HepG2 (cell line): ENCODE results near the gene TENT5A. TPM values are rescaled to one million over a fixed set of nuclear protein-coding genes. Genes with fewer than 3 reads are reported as not detected.

ENCODE experiments used
- IRF2 ChIP-seq: IDR thresholded peaks from 2 replicates; pipeline ENCODE4 v1.6.1; 2018; ENCODE audit warnings: missing genetic modification reagents, missing compliant biosample characterization
- ISX ChIP-seq: sonication (generic); formaldehyde crosslinking; conservative IDR thresholded peaks from 2 replicates; pipeline ENCODE4 v1.5.0; 2020; ENCODE audit warnings: missing genetic modification reagents
- ZNF318 ChIP-seq: sonication (generic); formaldehyde crosslinking; IDR thresholded peaks from 2 replicates; pipeline ENCODE4 v1.4.0; 2020; ENCODE audit warnings: mild to moderate bottlenecking, missing genetic modification reagents
- polyA plus RNA-seq, 8 experiments: library from polyadenylated mRNA; depleted of rRNA in 3 of 8; stranded (reverse) in 7 of 8; unstranded in 1 of 8; fragments of >200 nt; fragmentation: Illumina TruSeq in 4 of 8; extraction: Trizol in 4 of 8; gene quantifications; 2 replicates each; pipeline versions ENCODE4 v1.2.1 to v1.2.3, GENCODE V29; 2011 to 2016; ENCODE audit warnings: low read depth in 4 of 8, missing spikeins in 1 of 8, mixed read lengths in 1 of 8; ENCODE audit not compliant: insufficient read depth in 1 of 8
- total RNA-seq, 5 experiments: library from RNA; depleted of rRNA; stranded (reverse); fragments of >200 nt; fragmentation: Illumina TruSeq; extraction: Trizol; gene quantifications; 2 replicates each; pipeline ENCODE4 v1.2.3, GENCODE V29; 2016; ENCODE audit warnings: low read depth in 1 of 5

The TENT5A gene
- total and polyA plus RNA-seq, 2 of the 13 experiments (the other 11 are each of a cell fraction or from before 2014, with no cell fraction given) = 8.0 to 13.8 TPM

- TF ChIP-seq ZNF318 (CRISPR knock-in tag) (0 out of 2 replicates have a peak, but pooled peaks have one; percentile 29), ISX (CRISPR knock-in tag) (peak; percentile 87), IRF2 (CRISPR knock-in tag) (peak; percentile 43; the same call in 1 of the 2 replicates)
- TF ChIP-seq, all 625 proteins: peak for 292
Measured at GRCh38 chr6:81752921-81753710, 635 bp upstream of the TENT5A start (continued).
